HepG2 (cell line): Measurements from ENCODE around the gene EARS2. TPM values are rescaled to one million over a fixed set of nuclear protein-coding genes. Genes with fewer than 3 reads are reported as not detected.

Source experiments
- FOSL2 ChIP-seq: sonication (generic); formaldehyde crosslinking; IDR thresholded peaks from 2 replicates; pipeline ENCODE4 v1.4.0; 2020; ENCODE audit warnings: missing genetic modification reagents
- HCFC1 ChIP-seq: fragments of 150-350 bp; IDR thresholded peaks from 2 replicates; pipeline ENCODE4 v1.6.1; 2014; ENCODE audit warnings: low read depth, low read length
- JUNB ChIP-seq: sonication (generic); formaldehyde crosslinking; IDR thresholded peaks from 2 replicates; pipeline ENCODE4 v1.8.0; 2022; ENCODE audit warnings: missing genetic modification reagents, mild to moderate bottlenecking, borderline replicate concordance
- MTA1 ChIP-seq: sonication (generic); formaldehyde crosslinking; IDR thresholded peaks from 2 replicates; pipeline ENCODE4 v1.4.0; 2020; ENCODE audit warnings: missing genetic modification reagents, mild to moderate bottlenecking, borderline replicate concordance
- NCOA5 ChIP-seq: sonication (generic); formaldehyde crosslinking; IDR thresholded peaks from 2 replicates; pipeline ENCODE4 v1.4.0; 2020; ENCODE audit warnings: missing genetic modification reagents
- NFE2 ChIP-seq: sonication (generic); formaldehyde crosslinking; IDR thresholded peaks from 2 replicates; pipeline ENCODE4 v1.4.0; 2020; ENCODE audit warnings: missing genetic modification reagents
- PTBP1 ChIP-seq: fragments of 200-400 bp; formaldehyde crosslinking; IDR thresholded peaks from 2 replicates; pipeline ENCODE4 v1.6.1; 2018; ENCODE audit warnings: low read length, low read depth; ENCODE audit not compliant: poor library complexity, severe bottlenecking
- RORA ChIP-seq: sonication (generic); formaldehyde crosslinking; IDR thresholded peaks from 2 replicates; pipeline ENCODE4 v1.5.0; 2020; ENCODE audit warnings: mild to moderate bottlenecking, missing genetic modification reagents, moderate library complexity
- SIN3B ChIP-seq: fragments of 150-350 bp; IDR thresholded peaks from 2 replicates; pipeline ENCODE4 v1.6.1; 2014; ENCODE audit warnings: low read length
- ZNF260 ChIP-seq: sonication (generic); formaldehyde crosslinking; IDR thresholded peaks from 2 replicates; pipeline ENCODE4 v1.4.0; 2020; ENCODE audit warnings: missing genetic modification reagents, low read depth, mild to moderate bottlenecking, borderline replicate concordance
- ZNF468 ChIP-seq: sonication (generic); formaldehyde crosslinking; IDR thresholded peaks from 2 replicates; pipeline ENCODE4 v1.8.0; 2022; ENCODE audit warnings: mild to moderate bottlenecking, moderate library complexity, missing genetic modification reagents
- polyA plus RNA-seq, 8 experiments: library from polyadenylated mRNA; depleted of rRNA in 3 of 8; stranded (reverse) in 7 of 8; unstranded in 1 of 8; fragments of >200 nt; fragmentation: Illumina TruSeq in 4 of 8; extraction: Trizol in 4 of 8; gene quantifications; 2 replicates each; pipeline versions ENCODE4 v1.2.1 to v1.2.3, GENCODE V29; 2011 to 2016; ENCODE audit warnings: low read depth in 4 of 8, missing spikeins in 1 of 8, mixed read lengths in 1 of 8; ENCODE audit not compliant: insufficient read depth in 1 of 8
- total RNA-seq, 5 experiments: library from RNA; depleted of rRNA; stranded (reverse); fragments of >200 nt; fragmentation: Illumina TruSeq; extraction: Trizol; gene quantifications; 2 replicates each; pipeline ENCODE4 v1.2.3, GENCODE V29; 2016; ENCODE audit warnings: low read depth in 1 of 5
- TF ChIP-seq, protein P1 (sequence below): sonication (generic); formaldehyde crosslinking; IDR thresholded peaks from 2 replicates; pipeline ENCODE4 v1.4.0; 2020; ENCODE audit warnings: missing genetic modification reagents
- TF ChIP-seq, protein P2 (sequence below): IDR thresholded peaks from 2 replicates; pipeline ENCODE4 v1.6.1; 2016; ENCODE audit warnings: missing compliant biosample characterization, missing genetic modification reagents, borderline replicate concordance
- TF ChIP-seq, protein P3 (sequence below): sonication (generic); formaldehyde crosslinking; IDR thresholded peaks from 2 replicates; pipeline ENCODE4 v1.8.1; 2023; ENCODE audit warnings: mild to moderate bottlenecking, moderate library complexity, missing genetic modification reagents
- TF ChIP-seq, protein P4 (sequence below): IDR thresholded peaks from 2 replicates; pipeline ENCODE4 v1.6.1; 2016; ENCODE audit warnings: low read depth, control low read depth
- TF ChIP-seq, protein P5 (sequence below): sonication (generic); formaldehyde crosslinking; IDR thresholded peaks from 2 replicates; pipeline ENCODE4 v1.5.0; 2020; ENCODE audit warnings: mild to moderate bottlenecking, missing genetic modification reagents, borderline replicate concordance

The EARS2 gene
- total and polyA plus RNA-seq, 2 of the 13 experiments (the other 11 are each of a cell fraction or from before 2014, with no cell fraction given): 49.4 to 80.4 TPM

DNA sequence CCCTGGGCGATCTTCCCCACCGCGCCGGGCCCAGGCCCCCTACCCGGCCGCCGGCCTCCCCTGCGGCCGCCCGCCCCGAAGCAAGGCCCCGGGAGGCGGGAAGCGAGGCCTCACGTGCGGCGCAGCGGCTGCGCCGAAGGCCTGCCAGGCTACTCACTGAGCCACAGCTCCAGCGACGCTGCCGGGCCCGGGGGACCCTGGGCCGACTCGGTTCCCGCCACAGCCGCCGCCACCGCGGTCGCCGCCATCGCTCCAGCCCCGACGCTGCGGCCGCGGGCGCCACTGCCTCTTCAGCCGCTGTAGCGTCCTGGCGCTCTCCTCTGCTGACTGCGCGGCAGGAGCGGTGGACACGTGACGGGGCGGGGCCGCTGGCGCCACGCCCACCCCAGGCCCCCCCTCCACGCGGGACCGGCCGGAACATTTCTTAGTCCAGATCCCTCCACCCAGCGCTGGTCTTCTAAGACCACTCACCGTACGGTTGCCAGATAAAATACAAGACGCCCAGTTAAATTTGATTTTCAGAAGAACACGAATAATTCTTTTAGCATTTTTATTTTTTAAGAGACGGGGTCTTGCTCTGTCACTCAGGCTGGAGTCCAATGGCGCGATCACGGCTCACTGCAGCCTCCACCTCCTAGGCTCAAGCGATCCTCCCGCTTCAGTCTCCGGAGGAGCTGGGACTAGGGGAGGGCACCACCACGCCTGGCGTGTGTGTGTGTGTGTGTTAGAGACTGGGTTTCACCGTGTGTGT is 46.8 kb downstream of the EARS2 start, which contains the start of gene GGA2 (continued):
- TF ChIP-seq, protein P1, sequence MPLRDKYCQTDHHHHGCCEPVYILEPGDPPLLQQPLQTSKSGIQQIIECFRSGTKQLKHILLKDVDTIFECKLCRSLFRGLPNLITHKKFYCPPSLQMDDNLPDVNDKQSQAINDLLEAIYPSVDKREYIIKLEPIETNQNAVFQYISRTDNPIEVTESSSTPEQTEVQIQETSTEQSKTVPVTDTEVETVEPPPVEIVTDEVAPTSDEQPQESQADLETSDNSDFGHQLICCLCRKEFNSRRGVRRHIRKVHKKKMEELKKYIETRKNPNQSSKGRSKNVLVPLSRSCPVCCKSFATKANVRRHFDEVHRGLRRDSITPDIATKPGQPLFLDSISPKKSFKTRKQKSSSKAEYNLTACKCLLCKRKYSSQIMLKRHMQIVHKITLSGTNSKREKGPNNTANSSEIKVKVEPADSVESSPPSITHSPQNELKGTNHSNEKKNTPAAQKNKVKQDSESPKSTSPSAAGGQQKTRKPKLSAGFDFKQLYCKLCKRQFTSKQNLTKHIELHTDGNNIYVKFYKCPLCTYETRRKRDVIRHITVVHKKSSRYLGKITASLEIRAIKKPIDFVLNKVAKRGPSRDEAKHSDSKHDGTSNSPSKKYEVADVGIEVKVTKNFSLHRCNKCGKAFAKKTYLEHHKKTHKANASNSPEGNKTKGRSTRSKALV (CRISPR knock-in tag): peak; percentile 69
- TF ChIP-seq NFE2 (CRISPR knock-in tag) (no peak), RORA (no peak), HCFC1 (peak; percentile 27; the same call in 1 of the 2 replicates), ZNF260 (CRISPR knock-in tag) (no peak), FOSL2 (CRISPR knock-in tag) (peak; percentile 67), JUNB (no peak), MTA1 (CRISPR knock-in tag) (peak; percentile 47; the same call in 1 of the 2 replicates), PTBP1 (no peak), SIN3B (no peak; the same call in 1 of the 2 replicates), ZNF468 (CRISPR knock-in tag) (peak; percentile 77), NCOA5 (CRISPR knock-in tag) (no peak)
- TF ChIP-seq, protein P2, sequence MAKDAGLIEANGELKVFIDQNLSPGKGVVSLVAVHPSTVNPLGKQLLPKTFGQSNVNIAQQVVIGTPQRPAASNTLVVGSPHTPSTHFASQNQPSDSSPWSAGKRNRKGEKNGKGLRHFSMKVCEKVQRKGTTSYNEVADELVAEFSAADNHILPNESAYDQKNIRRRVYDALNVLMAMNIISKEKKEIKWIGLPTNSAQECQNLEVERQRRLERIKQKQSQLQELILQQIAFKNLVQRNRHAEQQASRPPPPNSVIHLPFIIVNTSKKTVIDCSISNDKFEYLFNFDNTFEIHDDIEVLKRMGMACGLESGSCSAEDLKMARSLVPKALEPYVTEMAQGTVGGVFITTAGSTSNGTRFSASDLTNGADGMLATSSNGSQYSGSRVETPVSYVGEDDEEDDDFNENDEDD (CRISPR knock-in tag): peak; percentile 97
- TF ChIP-seq, protein P3, sequence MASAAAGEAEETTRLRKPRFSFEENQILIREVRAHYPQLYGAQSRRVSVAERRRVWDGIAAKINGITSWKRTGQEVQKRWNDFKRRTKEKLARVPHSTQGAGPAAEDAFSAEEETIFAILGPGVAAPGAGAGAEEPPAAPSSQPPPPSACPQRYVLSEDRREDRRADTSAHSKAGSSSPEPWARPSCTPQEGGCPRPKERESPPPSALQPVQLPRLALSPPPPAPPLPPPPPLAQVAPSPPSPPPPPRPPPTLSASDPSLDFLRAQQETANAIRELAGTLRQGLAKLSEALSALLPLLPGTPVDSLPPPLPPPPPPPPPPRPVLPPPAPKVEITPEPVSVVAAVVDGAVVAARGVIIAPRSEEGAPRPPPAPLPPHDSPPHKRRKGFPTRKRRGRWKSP (CRISPR knock-in tag): peak; percentile 99
- TF ChIP-seq, protein P4, sequence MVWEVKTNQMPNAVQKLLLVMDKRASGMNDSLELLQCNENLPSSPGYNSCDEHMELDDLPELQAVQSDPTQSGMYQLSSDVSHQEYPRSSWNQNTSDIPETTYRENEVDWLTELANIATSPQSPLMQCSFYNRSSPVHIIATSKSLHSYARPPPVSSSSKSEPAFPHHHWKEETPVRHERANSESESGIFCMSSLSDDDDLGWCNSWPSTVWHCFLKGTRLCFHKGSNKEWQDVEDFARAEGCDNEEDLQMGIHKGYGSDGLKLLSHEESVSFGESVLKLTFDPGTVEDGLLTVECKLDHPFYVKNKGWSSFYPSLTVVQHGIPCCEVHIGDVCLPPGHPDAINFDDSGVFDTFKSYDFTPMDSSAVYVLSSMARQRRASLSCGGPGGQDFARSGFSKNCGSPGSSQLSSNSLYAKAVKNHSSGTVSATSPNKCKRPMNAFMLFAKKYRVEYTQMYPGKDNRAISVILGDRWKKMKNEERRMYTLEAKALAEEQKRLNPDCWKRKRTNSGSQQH (CRISPR knock-in tag): peak; percentile 88; the same call in 1 of the 2 replicates
- TF ChIP-seq, protein P5, sequence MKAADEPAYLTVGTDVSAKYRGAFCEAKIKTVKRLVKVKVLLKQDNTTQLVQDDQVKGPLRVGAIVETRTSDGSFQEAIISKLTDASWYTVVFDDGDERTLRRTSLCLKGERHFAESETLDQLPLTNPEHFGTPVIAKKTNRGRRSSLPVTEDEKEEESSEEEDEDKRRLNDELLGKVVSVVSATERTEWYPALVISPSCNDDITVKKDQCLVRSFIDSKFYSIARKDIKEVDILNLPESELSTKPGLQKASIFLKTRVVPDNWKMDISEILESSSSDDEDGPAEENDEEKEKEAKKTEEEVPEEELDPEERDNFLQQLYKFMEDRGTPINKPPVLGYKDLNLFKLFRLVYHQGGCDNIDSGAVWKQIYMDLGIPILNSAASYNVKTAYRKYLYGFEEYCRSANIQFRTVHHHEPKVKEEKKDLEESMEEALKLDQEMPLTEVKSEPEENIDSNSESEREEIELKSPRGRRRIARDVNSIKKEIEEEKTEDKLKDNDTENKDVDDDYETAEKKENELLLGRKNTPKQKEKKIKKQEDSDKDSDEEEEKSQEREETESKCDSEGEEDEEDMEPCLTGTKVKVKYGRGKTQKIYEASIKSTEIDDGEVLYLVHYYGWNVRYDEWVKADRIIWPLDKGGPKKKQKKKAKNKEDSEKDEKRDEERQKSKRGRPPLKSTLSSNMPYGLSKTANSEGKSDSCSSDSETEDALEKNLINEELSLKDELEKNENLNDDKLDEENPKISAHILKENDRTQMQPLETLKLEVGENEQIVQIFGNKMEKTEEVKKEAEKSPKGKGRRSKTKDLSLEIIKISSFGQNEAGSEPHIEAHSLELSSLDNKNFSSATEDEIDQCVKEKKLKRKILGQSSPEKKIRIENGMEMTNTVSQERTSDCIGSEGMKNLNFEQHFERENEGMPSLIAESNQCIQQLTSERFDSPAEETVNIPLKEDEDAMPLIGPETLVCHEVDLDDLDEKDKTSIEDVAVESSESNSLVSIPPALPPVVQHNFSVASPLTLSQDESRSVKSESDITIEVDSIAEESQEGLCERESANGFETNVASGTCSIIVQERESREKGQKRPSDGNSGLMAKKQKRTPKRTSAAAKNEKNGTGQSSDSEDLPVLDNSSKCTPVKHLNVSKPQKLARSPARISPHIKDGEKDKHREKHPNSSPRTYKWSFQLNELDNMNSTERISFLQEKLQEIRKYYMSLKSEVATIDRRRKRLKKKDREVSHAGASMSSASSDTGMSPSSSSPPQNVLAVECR (CRISPR knock-in tag): peak; percentile 91; the same call in 1 of the 2 replicates
